HG03066 (cell line): ENCODE measurements around the gene TUBB.
A peak's percentile ranks its signal among the peaks of the same experiment; 100 is the strongest.

Experiments used
- ATAC-seq: cut with Tn5 transposase; IDR thresholded peaks from one replicate; pipeline ENCODE4 v1.9.1; 2021; ENCODE audit warnings: low read depth; ENCODE audit not compliant: unreplicated experiment

The TUBB gene

GRCh38 chr6:30686908-30687658 lies 33.1 kb upstream of the TUBB start:
- ATAC-seq = peak; percentile 51

- no peak for ATAC-seq
Observed at GRCh38 chr6:30687659-30688431, 32.3 kb upstream of the TUBB start.

GRCh38 chr6:30688569-30688968 lies 31.6 kb upstream of the TUBB start:
- no peak for ATAC-seq

- ATAC-seq = no peak
Observed at GRCh38 chr6:30689022-30689865, 30.9 kb upstream of the TUBB start.

GRCh38 chr6:30689985-30690384 lies 30.2 kb upstream of the TUBB start:
- no peak for ATAC-seq

GRCh38 chr6:30690403-30691207 lies 29.5 kb upstream of the TUBB start, which contains the start of gene NRM:
Gene NRM (minus strand): TSS chr6:30690984. CDS start chr6:30690974, 10 bp downstream.
- ATAC-seq = no peak

- no peak for ATAC-seq
Observed at GRCh38 chr6:30691208-30691847, 28.8 kb upstream of the TUBB start.

GRCh38 chr6:30696432-30696831 lies 23.7 kb upstream of the TUBB start:
- no peak for ATAC-seq

GRCh38 chr6:30700340-30700739 lies 19.8 kb upstream of the TUBB start:
- ATAC-seq = no peak

GRCh38 chr6:30703011-30703410 lies 17.1 kb upstream of the TUBB start:
- no peak for ATAC-seq

GRCh38 chr6:30703821-30704220 lies 16.3 kb upstream of the TUBB start:
- no peak for ATAC-seq

GRCh38 chr6:30705620-30706019 lies 14.5 kb upstream of the TUBB start:
- ATAC-seq = no peak

- no peak for ATAC-seq
Observed at GRCh38 chr6:30707281-30707850, 12.8 kb upstream of the TUBB start.

GRCh38 chr6:30709101-30709868 lies 10.9 kb upstream of the TUBB start:
- no peak for ATAC-seq

- ATAC-seq = no peak
Observed at GRCh38 chr6:30711758-30712380, 8.3 kb upstream of the TUBB start.

- ATAC-seq = no peak
Observed at GRCh38 chr6:30712441-30712945, 7.7 kb upstream of the TUBB start.

GRCh38 chr6:30714263-30714662 lies 5.9 kb upstream of the TUBB start:
- ATAC-seq = no peak

GRCh38 chr6:30716879-30717128 lies 3.3 kb upstream of the TUBB start:
- no peak for ATAC-seq
